GM18870 (cell line): ENCODE results near the gene ERRFI1.

ENCODE experiments used
- ATAC-seq: cut with Tn5 transposase; IDR thresholded peaks from one replicate; pipeline ENCODE4 v1.9.1; 2021; ENCODE audit warnings: moderate library complexity; ENCODE audit not compliant: unreplicated experiment

Gene ERRFI1

DNA sequence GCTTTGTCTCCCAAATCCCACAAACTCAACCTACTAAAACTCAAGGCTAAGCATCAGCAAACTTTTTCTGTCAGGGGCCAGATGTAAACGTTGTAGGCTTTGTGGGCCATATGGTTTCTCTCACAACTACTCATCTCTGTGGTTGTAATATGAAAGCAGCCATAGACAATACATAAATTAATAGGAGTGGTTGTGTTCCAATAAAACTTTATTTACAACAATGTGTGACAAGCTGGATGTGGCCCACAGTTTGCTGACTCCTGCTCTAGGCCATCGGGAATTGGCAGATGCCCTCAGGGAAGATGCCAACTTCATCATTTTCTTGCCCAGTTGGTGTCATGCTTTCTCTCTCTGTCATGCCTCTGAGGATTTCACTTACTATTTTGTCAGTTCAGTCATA, 17.5 kb upstream of the ERRFI1 start:
- no peak for ATAC-seq

DNA sequence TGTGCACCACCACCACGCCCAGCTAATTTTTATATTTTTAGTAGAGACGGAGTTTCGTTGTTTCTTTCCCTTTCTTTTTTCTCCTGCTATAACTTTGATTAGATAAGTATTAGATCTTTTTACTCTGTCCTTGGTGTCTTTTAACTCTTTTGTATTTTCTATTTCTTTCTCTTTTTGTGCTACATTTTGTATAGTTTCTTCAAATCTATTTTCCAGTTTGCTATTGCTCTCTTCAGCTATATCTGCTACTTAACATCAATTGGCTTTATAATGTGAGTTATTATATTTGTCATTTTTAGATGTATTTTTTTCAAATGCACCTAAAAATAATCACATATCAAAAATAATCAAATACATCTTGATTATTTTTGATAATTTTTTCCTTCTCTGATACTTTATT, 16.0 kb upstream of the ERRFI1 start:
- ATAC-seq: no peak

DNA sequence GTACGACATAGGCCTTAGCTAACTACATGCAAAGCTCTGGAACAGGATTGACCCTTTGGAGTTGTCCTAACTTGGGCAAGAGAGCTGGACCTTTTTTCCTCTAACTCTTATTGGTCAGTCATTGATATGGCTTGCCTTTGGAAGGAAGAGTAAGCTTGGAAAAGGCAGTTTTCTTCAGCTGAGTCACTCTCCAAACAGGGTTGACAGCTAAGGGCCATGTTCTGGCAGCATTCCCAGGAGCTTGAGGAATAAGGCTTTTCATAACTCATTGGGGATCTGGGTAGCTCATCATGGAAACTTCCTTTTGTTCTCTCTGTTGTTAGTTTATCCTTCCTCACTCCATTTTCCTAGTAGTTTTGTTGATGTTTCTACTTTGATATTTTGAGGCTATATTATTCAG, 14.5 kb upstream of the ERRFI1 start:
- ATAC-seq: no peak

DNA sequence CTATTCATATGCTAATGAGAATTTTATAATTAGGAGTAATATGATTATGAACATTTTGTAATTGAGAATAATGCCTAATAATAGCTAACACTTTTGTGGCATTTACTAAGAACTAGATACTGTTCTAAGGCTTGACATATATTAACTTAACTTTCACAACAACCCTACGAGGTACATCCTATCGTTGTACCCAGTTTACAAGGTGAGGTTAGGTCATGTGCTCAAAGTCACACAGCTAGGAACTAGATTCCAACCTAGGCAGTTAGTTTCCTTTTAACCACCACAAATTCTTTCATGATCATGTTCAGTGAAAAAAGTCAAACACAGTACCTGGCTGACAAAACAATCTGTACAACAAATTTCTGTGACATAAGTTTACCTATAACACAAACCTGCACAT, 13.0 kb upstream of the ERRFI1 start:
- ATAC-seq: no peak

DNA sequence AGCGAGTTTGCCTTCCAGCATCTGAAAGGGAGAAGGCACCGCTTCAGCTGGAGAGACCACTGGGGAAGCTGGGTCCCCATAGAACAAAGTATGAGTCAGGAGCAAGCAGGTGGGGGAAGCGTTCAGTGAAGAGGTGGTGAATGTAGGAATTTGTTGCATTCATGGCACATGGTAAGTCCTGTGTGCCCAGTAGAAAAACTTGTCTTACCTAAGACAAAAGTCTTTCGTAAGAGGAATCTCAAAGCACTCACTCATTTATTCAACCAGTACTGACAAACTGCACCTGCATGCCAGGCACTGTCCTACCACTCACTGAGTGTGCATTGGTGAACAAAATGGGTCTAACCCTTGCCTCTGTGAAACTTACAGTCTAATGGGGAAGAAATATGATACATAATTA, 9.2 kb upstream of the ERRFI1 start:
- ATAC-seq: no peak

DNA sequence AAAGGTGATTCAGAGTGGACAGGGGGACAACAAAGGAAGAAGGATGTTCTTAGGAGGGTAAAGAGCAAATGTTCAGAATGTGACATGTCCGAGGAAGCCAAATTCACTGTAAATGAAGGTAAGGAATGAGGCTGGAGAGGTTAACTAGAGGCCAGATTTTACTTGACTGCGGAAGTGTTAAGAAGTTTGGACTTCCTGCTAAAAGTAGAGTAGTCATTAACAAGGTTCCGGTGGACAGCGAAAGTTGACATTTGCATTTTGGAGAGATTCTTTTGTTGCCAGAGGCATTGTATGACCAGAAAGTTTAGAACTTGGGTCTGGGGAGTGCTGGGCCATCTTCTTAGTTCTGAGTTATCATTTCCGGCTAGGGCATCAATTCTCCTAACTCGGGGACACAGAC, 7.2 kb upstream of the ERRFI1 start:
- no peak for ATAC-seq

DNA sequence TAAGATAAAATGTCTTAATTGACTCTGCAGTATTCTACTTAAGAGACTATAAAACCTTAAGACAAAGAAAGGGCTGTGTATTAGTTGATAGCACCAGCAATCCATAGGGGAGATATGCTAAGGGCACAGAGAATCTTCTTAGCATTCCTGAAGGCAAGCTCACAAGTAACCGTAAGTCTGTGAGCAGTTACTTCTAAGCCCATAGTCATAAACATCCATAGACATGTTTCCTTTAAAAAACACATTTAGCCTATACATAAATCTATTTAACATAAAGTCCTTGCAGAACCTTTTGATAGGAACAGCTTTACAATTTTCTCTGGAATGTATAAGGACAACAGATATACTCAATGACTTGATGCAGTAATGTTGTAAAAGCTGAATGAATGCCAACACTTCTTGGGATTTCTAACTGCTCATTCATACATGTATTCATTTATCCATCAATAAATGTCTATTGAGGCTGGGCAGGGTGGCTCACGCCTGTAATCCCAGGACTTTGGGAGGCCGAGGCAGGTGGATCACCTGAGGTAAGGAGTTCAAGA, 6.3 kb upstream of the ERRFI1 start:
- no peak for ATAC-seq

DNA sequence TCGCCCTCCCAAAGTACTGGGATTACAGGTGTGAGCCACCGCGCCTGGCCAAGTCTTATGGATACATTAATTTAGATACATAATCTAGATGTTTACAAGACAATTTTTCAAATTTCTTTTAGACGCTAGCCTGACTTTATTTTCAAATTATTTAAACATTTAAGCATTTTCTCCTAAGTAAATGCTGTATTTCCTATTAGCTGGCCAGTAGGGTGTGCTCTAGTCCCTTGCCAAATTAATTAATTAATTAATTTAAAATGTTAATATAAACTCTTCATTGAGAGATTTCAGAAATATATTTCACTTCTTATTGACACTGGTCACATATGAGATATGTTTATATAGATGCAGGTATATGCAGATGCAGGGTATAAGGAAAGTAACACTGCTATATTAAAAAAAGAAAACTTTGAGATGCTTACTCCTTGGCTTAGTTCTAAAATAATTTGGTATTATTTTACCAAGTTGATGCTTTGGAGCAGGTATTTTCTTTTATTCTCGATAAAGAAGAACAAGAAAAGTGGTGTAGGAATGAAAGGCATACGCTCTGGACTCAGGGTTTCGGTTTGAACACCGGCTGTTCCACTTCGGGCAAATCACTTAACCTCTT, 5.2 kb upstream of the ERRFI1 start:
- ATAC-seq: no peak

DNA sequence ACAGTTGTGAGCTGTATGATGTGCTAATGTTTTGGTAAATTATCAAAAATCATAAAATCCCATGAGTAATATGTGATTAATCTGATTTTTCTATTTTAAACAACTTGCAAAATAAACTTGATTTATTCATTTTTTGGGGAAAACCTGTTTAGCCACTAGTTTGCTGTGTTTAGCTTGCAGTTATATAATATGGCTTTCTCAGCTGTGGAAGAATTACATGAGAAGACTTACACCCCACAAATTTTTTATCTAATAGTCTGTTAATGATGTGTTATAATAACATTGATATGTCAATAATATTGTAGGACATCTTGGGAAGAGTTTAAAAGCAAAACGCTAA, 2.4 kb upstream of the ERRFI1 start:
- no peak for ATAC-seq

DNA sequence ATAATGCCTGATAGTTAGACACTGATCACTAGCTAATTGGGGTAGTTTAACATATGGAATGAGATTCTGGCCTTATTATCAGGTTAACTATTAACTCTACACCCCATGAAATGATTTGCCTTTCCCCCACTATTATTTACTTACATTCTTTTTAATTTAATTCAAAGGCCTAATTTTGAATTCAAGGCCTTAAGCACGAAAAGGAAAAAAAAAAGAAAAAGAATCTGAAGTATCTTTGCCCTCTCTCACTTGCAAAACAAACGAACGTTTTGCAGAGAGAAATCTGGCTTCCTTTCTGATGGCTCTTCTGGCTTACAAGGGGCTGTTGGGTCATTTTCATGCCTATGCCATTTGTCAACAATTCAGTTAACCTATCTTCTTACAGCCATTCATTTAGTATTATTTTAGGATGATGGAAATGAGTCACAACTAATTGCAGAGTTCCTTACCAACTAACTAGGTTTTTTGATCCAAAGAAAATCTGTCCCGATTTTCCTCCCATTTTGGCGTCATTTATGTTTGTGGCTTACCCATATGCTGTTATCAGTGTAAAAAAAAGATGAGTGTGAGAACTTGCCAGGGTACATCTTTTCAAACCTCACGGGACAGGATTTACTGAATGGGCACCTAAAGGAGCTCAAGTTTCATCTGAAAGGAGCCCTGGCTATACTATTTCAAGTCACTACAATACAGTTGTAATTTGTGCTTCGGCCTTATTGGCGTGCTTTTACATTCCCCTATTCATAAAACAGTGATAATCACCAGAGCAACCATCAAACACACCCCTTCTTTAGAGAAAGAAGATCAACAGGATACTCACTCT, 1.9 kb upstream of the ERRFI1 start:
- ATAC-seq: no peak

DNA sequence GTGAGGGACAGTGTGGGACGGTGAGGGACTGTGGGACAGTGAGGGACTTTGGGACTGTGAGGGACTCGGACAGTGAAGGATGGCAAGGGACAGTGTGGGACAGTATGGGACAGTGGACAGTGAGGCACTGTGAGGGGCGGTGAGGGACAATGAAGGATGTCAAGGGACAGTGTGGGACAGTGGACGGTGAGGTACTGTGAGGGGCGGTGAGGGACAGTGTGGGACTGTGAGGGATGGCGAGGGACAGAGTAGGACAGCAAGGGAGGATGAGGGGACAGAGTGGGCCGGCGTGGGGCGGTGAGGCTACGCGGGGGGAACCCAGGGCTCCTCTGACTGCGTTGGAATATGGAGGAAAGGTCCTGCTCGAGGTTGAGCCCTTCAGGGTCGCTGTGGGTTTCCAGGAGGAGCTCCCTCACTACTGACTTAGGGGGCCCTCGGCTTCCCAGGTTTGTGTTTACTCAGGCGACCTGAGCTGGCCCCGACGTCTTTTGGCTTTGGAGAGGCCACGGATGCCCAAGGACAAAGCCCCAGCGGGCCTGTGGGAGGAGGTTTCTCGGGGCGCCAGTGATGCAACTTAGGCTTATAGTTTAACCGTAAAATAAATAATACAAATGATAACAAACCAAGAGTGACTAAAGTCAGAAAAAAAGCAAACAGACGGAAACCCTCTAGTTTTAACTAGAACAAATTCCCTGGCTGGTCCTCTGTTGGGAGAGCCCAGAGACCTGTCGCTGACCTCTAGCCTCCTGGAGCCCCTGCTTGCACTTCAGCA, 1.1 kb upstream of the ERRFI1 start:
- no peak for ATAC-seq

DNA sequence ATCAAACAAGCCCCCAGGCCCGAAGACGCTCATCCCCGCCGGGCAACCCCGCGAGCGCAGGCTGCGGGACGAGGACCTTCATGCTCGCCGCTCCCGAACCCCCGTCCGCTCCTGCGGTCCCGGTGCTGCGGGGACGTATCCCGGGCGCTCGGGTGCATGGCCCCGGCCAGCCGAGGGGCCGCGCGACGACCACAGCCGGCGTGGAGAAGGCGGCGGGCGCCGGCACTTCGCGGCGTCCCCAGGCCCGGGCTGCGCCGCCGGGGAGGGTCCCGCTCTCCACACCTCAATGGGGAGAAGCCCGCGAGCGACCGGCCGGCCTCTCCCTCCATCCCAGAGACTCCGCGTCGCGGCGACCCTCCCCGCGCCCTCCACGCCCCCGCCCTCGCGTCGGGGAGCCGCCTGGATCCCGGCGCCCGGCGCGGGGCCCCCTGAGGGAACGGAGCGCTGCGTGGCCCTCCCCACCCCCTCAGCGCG, 401 bp downstream of the ERRFI1 start:
- no peak for ATAC-seq

DNA sequence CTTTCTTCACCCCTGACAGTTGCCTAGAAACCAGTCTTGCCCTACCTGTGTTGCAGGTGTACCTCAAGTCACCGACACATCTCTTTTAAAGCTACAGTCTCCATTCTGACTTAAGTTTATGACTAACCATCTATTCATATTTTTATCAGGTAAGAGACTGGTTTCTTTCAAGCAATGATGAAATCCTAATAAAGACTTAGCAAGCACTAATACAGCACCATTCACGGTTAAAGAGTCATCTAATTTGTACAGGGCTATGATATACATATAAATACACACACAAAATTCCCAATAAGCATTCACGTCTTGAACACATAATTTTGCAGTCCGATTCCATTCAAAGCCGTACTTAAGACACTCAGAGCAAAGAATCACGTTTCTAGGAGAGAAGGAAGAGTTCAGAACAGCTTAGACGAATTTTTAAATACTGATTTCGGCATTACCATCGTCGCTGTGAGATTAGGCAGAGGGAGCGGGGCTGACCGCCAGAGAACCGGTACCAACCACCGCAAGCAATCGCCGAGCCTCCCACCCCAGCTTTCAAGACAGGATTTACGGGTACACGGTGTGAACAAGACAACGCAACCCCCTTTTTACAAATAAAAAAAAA, 943 bp downstream of the ERRFI1 start:
- ATAC-seq: no peak

DNA sequence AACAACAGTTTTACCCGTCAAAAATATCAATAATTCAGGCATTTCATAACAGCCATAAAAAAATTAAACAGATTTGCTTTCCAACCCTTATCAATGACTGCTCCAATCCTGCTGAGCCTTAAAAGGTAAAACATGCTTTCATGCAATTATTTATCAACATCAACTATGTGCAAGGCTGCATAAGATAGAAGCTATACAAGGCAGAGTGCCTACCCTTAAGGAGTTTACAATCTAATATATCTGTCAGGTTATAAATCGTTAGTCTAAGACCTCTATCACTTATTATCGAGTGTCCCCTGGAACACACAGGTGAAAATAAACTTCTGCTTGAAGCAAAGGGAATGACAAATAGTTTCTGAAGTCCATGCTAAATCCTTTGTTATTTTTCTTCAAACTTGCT, 1.8 kb downstream of the ERRFI1 start:
- ATAC-seq: no peak

DNA sequence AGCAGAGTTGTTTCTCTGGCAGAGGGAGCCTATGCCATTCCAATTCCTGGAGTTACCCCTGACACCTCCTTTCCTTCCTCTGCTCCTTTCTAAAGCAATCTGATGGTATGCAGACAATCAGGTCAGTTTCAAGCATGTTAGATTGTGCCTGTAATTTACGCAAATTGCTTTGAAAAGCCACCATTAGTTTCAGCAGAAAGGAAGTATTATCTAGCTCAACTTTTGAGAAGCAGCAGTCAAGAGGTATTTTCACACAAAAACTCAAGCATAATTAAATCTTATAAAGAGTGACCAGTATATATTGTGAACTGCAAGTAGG, 2.2 kb downstream of the ERRFI1 start:
- no peak for ATAC-seq

DNA sequence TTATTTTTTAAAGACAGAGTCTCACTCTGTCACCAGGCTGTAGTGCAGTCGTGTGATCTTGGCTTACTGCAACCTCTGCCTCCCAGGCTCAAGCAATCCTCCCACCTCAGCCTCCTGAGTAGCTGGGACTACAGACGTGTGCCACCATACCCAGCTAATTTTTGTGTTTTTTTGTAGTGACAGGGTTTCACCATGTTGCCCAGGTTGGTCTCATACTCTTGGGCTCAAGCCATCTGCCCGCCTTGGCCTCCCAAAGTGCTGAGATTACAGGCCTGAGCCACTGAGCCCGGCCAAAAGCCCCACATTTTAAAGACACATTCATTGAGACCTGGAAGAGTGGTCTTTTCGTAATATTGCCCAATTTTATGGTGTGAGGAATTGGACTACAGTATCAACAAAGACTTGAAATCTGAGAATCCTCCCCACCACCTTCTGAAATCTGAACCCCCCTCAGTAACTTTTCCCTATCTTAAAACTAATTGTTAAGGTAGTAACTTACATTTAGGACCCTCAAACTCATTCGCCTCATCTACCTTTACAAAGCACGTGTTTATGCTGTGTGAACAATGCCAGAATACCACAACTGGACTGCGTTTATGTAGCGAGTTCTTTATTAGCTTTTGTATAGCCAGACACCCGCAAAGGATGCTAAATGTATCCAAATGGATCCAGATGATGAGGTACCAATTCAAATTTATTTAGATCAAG, 2.7 kb downstream of the ERRFI1 start:
- ATAC-seq: no peak

DNA sequence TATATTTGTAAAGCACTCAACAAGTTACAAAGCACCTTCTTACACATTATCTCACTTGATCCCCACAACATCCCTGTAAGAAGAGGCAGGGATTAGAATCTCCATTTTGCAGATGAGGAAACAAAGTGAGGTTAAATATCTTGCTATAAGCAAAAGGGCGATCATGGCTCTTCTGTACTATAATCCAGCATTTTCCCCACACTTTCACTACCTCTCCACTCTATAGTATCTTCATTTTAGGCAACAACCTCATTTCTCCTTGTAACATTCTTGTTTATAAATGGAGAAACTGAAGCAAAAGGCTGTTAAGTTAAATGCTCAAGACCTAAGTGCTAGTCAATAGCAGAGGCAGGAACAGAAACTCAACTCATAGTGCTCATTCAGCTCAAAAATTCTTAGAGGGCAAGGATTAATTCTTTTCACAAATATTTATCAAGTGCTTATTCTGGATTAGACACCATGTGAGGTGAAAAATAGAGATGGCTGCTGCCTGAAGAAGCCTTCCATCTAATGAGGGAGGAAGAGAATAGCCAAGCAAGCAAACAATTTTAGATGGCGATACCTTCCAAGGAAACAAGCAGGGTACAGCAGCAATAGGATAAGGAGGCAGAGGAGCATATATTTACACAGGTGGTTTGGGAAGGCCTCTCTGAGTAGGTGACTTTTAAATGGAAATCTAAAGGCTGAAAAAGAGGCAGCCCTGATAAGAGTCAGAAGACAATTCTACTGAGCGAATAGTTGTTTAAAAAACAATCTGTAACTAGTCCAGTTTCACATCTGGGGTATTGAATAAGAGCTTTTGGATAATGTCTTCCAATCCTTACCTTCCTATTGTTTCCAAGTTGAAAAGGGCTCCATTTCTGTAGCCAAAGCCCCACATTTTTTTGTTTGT, 3.5 kb downstream of the ERRFI1 start:
- no peak for ATAC-seq

DNA sequence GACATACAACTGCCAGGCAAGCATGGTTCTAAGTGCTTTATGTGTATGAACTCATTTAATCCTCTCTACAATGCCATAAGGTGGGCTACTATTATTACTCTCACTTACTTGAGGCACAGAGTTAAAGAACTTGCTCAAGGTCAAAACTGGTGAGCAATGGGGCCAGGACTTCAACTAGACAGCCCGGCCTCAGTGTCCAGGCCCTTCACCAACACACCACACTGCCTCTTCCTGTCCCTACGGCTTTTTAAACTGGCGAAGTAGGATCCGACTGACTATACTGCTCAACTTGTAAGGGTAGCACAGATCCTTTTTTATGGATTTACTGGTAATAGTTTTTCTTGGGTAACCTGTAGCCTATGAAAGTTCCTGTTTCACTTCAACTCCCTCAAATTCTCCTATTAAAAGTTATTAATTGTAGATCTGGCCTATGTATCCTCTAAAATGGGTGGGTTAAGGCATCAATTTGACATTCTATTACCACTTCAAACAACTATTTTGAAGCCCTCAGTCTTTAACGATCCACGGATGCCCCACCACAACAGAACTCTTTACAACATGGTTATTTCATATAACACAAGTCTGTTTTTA, 4.3 kb downstream of the ERRFI1 start:
- no peak for ATAC-seq

DNA sequence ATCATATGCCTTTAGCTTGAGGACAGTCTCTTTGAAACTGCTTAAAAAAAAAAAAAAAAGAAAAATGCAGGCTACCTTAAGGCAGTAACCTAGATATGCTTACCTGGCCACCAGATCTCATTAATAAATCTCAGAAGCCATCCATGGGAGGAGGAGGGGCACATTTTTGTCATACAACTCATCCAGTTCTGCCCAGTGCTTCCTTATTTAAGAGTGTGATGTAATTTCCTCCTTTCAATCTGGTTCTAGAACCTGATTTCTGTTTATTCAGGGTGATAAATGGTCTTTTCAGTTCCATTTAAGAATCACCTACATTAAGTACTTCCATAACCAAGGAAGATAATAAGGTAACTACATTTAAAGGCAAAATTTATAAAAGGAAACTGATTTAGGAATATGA, 6.1 kb downstream of the ERRFI1 start:
- ATAC-seq: no peak

DNA sequence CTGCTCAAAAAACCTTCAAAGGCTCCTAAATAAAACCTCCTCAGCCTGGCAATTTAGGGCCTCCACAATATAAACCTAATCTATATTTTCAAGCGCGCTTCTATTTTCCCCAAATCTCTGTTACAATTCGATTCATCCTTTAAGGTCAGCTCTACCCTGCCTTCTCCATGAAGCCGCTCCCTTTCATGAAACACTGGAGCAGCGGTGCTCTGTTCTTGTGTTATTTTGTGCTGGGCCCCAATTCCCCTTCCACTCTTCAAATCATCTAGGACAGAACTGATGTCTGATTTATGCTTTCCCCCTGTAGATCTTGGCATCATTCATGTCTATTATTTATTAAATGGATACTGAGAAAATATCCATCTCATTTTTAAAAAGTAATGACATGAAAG, 6.9 kb downstream of the ERRFI1 start:
- no peak for ATAC-seq
